BLaER1 treated with 17β-estradiol and CSF1 and Interleukin-3, amounts not matched to agents 10 nM and 100 nM (cell line): ENCODE data around the gene ZNF273.
"Not testable (repeated sequence)": the region's sequence is repeated elsewhere in the genome, so short reads cannot be mapped to it uniquely, and the experiment has no call there.

Source experiments
- H3K27ac ChIP-seq, 11 experiments: shearing (Covaris generic); formaldehyde crosslinking; 2 replicates each; pipeline ENCODE4 v1.8.1; 2022
- H3K27me3 ChIP-seq, 11 experiments: shearing (Covaris generic); formaldehyde crosslinking; 2 replicates each; pipeline ENCODE4 v1.8.1; 2022
- H3K36me3 ChIP-seq, 11 experiments: shearing (Covaris generic); formaldehyde crosslinking; 2 replicates each; pipeline ENCODE4 v1.8.1; 2022
- H3K4me1 ChIP-seq, 10 experiments: shearing (Covaris generic); formaldehyde crosslinking; 2 replicates each; pipeline ENCODE4 v1.8.1; 2022
- H3K4me2 ChIP-seq, 11 experiments: shearing (Covaris generic); formaldehyde crosslinking; 2 replicates each; pipeline ENCODE4 v1.8.1; 2022
- H3K4me3 ChIP-seq, 10 experiments: shearing (Covaris generic); formaldehyde crosslinking; 2 replicates each; pipeline ENCODE4 v1.8.1; 2022
- H3K9ac ChIP-seq, 11 experiments: shearing (Covaris generic); formaldehyde crosslinking; 2 replicates each; pipeline ENCODE4 v1.8.1; 2022
- H3K9me3 ChIP-seq, 11 experiments: shearing (Covaris generic); formaldehyde crosslinking; replicated peaks in 1 of 11; 2 replicates each; pipeline ENCODE4 v1.8.1; 2022
- H4K20me1 ChIP-seq, 11 experiments: shearing (Covaris generic); formaldehyde crosslinking; 2 replicates each; pipeline ENCODE4 v1.8.1; 2022
- Cebpa-rat ChIP-seq, 11 experiments: shearing (Covaris generic); IDR thresholded peaks; 2 replicates each; pipeline ENCODE4 v1.8.1; 2022

ZNF273 gene

DNA sequence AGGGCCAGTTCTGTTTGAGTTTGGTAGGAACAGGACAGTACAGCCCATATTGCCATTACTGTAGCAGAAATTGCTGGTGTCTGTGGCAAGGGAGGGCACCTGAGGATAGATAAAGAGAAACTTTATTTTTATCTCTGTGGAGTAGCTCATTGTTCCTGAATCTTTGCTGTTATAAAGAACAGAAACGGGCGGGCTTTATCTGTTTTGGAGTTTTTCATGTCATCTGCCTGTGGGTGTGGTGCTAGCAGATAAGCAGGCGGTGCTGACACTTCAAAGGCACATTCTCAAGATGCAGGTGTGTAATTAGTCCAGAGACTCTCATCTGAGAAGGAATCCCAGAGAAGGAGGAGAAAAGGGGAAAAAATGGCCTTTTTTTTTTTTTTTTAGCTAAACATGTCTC, 11.5 kb downstream of the ZNF273 start:
- TF ChIP-seq Cebpa-rat (IDR thresholded peaks at IDR 0.05), result no peak
- Histone ChIP-seq H3K36me3 (peaks cover 76 to 100% (median 99%) of the 10 kb centered on the region in 11 experiments), H3K4me2 (no peak overlapping the region), H3K27ac (no peak overlapping the region), H3K4me3 (peak overlapping the region in 6 of 10 experiments; percentile 19 to 38 (median 28); a peak in 6 of 20 replicates), H3K9ac (no peak overlapping the region), H4K20me1 (peaks cover 0 to under 1% (median 0%) of the 10 kb centered on the region in 11 experiments; a peak in 2 of 22 replicates), H3K9me3 (peaks cover 98 to 100% (median 100%) of the 10 kb centered on the region in 11 experiments), H3K27me3 (no peaks in the 10 kb centered on the region; a peak in 1 of 22 replicates), H3K4me1 (peaks cover 0 to 6% (median 0%) of the 10 kb centered on the region in 10 experiments; a peak in 1 of 20 replicates)

DNA sequence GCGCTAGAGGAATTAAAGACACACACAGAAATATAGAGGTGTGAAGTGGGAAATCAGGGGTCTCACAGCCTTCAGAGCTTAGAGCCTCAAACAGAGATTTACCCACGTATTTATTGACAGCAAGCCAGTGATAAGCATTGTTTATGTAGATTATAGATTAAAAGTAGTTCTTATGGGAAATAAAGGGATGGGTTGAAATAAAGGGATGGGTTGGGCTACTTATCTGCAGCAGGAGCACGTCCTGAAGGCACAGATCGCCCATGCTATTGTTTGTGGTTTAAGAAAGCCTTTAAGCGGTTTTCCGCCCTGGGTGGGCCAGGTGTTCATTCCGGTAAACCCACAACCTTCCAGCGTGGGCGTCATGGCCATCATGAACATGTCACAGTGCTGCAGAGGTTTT, 12.2 kb downstream of the ZNF273 start:
- not testable (repeated sequence) for H3K4me2 ChIP-seq, H3K9ac ChIP-seq, H3K27me3 ChIP-seq, H3K4me1 ChIP-seq, H4K20me1 ChIP-seq, H3K27ac ChIP-seq
- peak overlapping the region in 2 of 10 experiments; percentile 19 to 24; a peak in 2 of 20 replicates for H3K4me3 ChIP-seq
- H3K9me3 ChIP-seq, result peaks cover 98 to 100% (median 100%) of the 10 kb centered on the region in 11 experiments
- peaks cover 80 to 100% (median 99%) of the 10 kb centered on the region in 11 experiments for H3K36me3 ChIP-seq

DNA sequence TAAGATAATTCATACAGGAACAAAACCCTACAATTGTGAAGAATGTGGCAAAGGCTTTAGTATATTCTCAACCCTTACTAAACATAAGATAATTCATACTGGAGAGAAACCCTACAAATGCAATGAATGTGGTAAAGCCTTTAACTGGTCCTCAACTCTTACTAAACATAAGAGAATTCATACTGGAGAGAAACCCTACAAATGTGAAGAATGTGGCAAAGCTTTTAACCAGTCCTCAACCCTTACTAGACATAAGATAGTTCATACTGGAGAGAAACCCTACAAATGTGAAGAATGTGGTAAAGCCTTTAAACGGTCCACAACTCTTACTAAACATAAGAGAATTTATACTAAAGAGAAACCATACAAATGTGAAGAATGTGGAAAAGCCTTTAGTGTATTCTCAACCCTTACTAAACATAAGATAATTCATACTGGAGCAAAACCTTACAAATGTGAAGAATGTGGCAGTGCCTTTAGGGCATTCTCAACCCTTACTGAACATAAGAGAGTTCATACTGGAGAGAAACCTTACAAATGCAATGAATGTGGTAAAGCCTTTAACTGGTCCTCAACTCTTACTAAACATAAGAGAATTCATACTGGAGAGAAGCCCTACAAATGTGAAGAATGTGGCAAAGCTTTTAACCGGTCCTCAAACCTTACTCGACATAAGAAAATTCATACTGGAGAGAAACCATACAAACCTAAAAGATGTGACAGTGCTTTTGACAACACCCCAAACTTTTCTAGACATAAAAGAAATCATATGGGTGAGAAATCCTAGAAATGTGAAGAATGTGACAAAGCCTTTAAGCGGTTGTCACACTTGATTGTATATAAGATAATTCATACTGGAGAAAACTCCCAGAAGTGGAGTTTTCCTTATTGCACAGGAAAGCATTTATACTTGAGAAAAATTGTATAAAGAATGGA, 25.4 kb downstream of the ZNF273 start:
- not testable (repeated sequence) for H4K20me1 ChIP-seq, H3K27ac ChIP-seq, H3K4me1 ChIP-seq, H3K9ac ChIP-seq, H3K4me2 ChIP-seq, H3K27me3 ChIP-seq
- H3K9me3 ChIP-seq, result peaks cover 97 to 100% (median 100%) of the 10 kb centered on the region in 11 experiments
- H3K36me3 ChIP-seq, result peaks cover 90 to 100% (median 96%) of the 10 kb centered on the region in 11 experiments
- peak overlapping the region in 6 of 10 experiments; percentile 6 to 47 (median 19); a peak in 6 of 20 replicates for H3K4me3 ChIP-seq

DNA sequence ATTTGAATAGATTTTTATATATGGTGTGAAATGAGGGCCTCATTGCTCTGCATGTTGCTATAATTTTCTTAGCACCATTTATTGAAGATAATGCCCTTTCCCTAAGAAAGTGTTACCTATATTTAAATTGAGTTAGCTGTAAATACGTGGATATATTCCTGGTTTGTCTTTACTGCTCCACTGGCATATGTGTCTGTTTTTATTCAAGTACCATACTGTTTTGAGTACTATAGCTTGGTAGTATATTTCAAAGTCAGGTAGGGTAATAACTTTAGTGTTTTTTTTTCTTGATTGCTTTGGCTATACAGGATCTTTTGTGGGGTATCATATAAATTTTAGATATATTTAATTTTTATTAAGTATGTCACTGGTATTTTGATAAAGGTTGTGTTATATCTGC, 31.4 kb downstream of the ZNF273 start:
- Histone ChIP-seq H3K4me3 (no peak overlapping the region), H3K4me2 (no peak overlapping the region), H3K27me3 (no peaks in the 10 kb centered on the region), H4K20me1 (no peaks in the 10 kb centered on the region), H3K36me3 (peaks cover 44 to 89% (median 61%) of the 10 kb centered on the region in 11 experiments), H3K9me3 (peaks cover 48 to 68% (median 61%) of the 10 kb centered on the region in 11 experiments), H3K27ac (no peak overlapping the region), H3K9ac (no peak overlapping the region), H3K4me1 (no peaks in the 10 kb centered on the region)
- no peak for TF ChIP-seq Cebpa-rat (IDR thresholded peaks at IDR 0.05)

DNA sequence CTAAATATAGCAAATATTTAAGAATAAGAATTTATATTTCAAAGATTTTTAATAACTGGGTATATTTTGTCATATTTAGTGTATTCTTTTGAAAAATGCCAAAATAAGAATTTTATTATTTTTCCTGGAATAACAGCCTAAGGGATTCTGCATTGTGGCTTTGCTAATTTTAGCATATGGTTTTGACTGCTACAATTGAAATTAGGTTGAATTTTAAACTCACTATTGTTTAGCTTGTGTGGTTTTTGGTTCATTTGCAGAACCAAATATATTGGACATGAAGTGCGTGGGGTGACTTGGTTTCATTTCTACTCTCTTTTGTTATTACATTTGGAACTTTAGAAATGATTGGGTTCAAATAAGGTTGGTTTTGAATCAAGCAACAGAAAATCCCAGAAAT, 35.5 kb downstream of the ZNF273 start:
- peaks cover 11 to 27% (median 21%) of the 10 kb centered on the region in 11 experiments for H3K9me3 ChIP-seq
- H4K20me1 ChIP-seq, result no peaks in the 10 kb centered on the region

DNA sequence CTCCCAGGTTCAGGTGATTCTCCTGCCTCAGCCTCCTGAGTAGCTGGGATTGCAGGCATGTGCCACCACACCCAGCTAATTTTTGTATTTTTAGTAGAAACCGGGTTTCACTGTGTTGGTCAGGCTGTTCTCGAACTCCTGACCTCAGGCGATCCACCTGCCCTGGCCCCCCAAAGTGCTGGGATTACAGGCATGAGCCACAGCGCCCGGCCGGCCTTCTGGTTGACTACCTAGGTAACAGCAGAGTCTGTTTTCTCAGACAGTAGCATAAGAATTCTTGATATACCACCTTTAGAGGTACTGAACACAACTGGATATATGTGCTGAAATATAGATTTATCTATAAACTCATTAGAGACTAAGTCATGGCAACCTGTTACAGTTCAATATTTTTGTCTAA, 36.9 kb downstream of the ZNF273 start:
- not testable (repeated sequence) for H3K9ac ChIP-seq, H3K27ac ChIP-seq, H3K4me1 ChIP-seq, H3K4me2 ChIP-seq, H3K27me3 ChIP-seq, H4K20me1 ChIP-seq, H3K4me3 ChIP-seq
- H3K9me3 ChIP-seq, result peaks cover 0 to 17% (median 10%) of the 10 kb centered on the region in 11 experiments; a peak in 11 of 22 replicates
- peaks cover 0 to 37% (median 16%) of the 10 kb centered on the region in 11 experiments; a peak in 16 of 22 replicates for H3K36me3 ChIP-seq

More for the DNA sequence above, 35.5 kb downstream of the ZNF273 start:
- no peaks in the 10 kb centered on the region for H3K27me3 ChIP-seq
- H3K4me1 ChIP-seq, result no peaks in the 10 kb centered on the region
- H3K4me3 ChIP-seq, result no peak overlapping the region
- peaks cover 8 to 49% (median 24%) of the 10 kb centered on the region in 11 experiments; a peak in 16 of 22 replicates for H3K36me3 ChIP-seq
- no peak overlapping the region for H3K9ac ChIP-seq
- TF ChIP-seq Cebpa-rat (IDR thresholded peaks at IDR 0.05), result no peak
- no peak overlapping the region for H3K4me2 ChIP-seq
- no peak overlapping the region for H3K27ac ChIP-seq

DNA sequence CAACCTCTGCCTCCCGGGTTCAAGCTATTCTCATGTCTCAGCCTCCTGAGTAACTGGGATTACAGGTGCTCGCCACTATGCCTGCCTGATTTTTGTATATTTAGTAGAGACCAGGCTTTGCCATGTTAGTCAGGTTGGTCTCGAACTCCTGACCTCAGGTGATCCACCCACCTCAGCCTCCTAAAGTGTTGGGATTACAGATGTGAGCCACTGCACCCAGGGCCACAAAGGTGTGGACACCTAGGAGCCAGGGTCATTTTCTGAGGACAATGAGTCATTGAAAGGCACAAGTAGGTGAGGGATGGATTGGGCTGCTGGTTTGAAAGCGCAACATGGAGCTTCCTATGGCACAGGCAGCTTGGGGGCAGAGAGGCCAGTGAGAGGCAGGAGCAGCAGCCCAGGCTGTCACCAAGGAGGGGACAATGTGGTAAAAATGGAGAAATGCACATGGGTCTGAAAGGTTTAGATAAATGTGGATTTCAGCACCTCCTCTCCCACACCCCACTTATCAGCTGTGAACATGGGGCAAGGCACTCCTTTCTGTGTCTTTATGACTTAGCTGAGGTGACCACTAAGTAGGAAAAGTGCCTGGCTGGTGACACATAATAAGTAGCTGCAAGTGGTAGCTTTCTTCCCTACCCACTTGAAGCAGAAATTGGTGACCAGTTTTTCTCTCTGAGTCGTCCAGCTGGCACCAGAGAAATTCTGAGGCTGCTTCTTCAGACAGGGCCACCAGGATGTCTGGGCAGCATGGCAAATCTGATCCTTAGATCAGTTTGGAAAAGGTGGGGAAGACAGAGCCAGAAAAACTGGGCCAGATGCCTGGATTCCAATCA, 41.8 kb downstream of the ZNF273 start:
- H3K9me3 ChIP-seq, H3K36me3 ChIP-seq, H3K27me3 ChIP-seq, H3K4me1 ChIP-seq, H3K4me3 ChIP-seq, H3K9ac ChIP-seq, H3K4me2 ChIP-seq, H4K20me1 ChIP-seq, H3K27ac ChIP-seq: not testable (repeated sequence)

DNA sequence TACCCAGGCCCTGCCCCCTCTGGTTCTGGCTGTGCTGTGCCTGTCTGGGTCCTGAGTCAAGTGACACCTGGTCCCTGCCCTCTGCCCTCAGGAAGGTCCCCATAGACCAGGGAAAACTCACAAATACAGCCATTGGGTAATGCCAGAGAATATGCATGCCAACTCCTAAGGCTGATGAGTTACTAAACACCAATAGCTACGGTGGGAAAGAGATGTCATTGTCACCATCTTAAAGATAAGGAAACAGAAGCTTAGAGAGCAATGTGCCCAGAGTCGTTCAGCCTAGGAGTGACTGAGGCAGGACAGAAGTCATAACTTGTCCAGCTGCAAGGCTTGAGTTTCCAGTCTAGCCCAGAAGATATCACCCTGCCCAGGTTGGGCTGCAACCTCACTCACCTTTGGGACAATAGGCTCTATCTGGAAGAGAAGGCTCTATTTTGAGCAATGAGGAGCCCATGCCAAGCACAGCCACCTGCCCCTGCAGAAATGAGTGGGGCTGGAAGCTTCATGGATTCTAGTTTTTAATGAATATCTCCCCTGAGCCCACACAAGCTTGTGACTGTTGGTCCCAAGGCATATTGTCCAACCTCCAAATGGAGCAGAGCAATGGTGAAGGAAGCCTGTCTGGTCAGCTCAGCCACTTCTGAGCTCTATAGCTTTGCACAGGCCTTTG, 42.6 kb downstream of the ZNF273 start:
- H3K9me3 ChIP-seq, result peaks cover 0 to 9% (median 0%) of the 10 kb centered on the region in 11 experiments; a peak in 4 of 22 replicates
- no peaks in the 10 kb centered on the region for H3K27me3 ChIP-seq
- H3K36me3 ChIP-seq, result no peaks in the 10 kb centered on the region
- H3K4me1 ChIP-seq, result peaks cover 0 to under 1% (median 0%) of the 10 kb centered on the region in 10 experiments; a peak in 1 of 20 replicates
- TF ChIP-seq Cebpa-rat (IDR thresholded peaks at IDR 0.05), result no peak
- no peak overlapping the region for H3K27ac ChIP-seq
- no peak overlapping the region for H3K4me2 ChIP-seq
- H3K4me3 ChIP-seq, result no peak overlapping the region
- H3K9ac ChIP-seq, result no peak overlapping the region
- no peaks in the 10 kb centered on the region for H4K20me1 ChIP-seq
